CD4-positive, CD25-positive, alpha-beta regulatory T cell (primary cell): ENCODE measurements around the gene DYRK3. TPM values are rescaled to one million over a fixed set of nuclear protein-coding genes. Genes with fewer than 3 reads are reported as not detected.

Experiments used
- ATAC-seq, 2 donors: fragments of 150-1000 bp; cut with Tn5 transposase; one replicate each; pipeline ENCODE4 v1.10.0; 2021; ENCODE audit warnings: low read depth in 2 of 2, moderate number of reproducible peaks in 2 of 2, moderate library complexity in 1 of 2
- DNase-seq, 3 donors: peaks; one replicate each; pipeline versions ENCODE4 v3.0.0 to v3.0.0-alpha.2; 2012 to 2022; ENCODE audit warnings: mixed read lengths in 1 of 3
- H3K27ac ChIP-seq: one replicate; pipeline ENCODE4 v1.7.0; 2013; ENCODE audit warnings: mild to moderate bottlenecking, low read length; ENCODE audit not compliant: insufficient read depth, poor library complexity, severe bottlenecking
- H3K27me3 ChIP-seq: one replicate; pipeline ENCODE4 v1.7.0; 2013; ENCODE audit warnings: low read length; ENCODE audit not compliant: control insufficient read depth, insufficient read depth
- H3K36me3 ChIP-seq: one replicate; pipeline ENCODE4 v1.7.0; 2013; ENCODE audit warnings: mild to moderate bottlenecking, low read length, moderate library complexity; ENCODE audit not compliant: control insufficient read depth, insufficient read depth
- H3K4me1 ChIP-seq: 2 replicates; pipeline ENCODE4 v1.7.0; 2013; ENCODE audit warnings: mild to moderate bottlenecking, low read length; ENCODE audit not compliant: insufficient read depth, control insufficient read depth, poor library complexity, severe bottlenecking
- H3K4me3 ChIP-seq: one replicate; pipeline ENCODE4 v1.7.0; 2013; ENCODE audit warnings: low read depth, mild to moderate bottlenecking, low read length, moderate library complexity
- H3K9me3 ChIP-seq, 2 experiments: 1 replicate in 1 of 2; 2 replicates in 1 of 2; pipeline ENCODE4 v1.7.0; 2013; ENCODE audit warnings: low read length in 2 of 2, mild to moderate bottlenecking in 1 of 2, moderate library complexity in 1 of 2; ENCODE audit not compliant: control insufficient read depth in 2 of 2
- H3K27ac Mint-ChIP-seq, 3 donors: one replicate each; pipeline ENCODE4 v1.8.0; 2020 to 2022; ENCODE audit warnings: mild to moderate bottlenecking in 3 of 3, mixed read lengths in 3 of 3, moderate library complexity in 2 of 3
- H3K27me3 Mint-ChIP-seq: one replicate; pipeline ENCODE4 v1.8.0; 2022; ENCODE audit warnings: mild to moderate bottlenecking, mixed read lengths
- H3K36me3 Mint-ChIP-seq: one replicate; pipeline ENCODE4 v1.8.0; 2020; ENCODE audit warnings: mixed read lengths
- H3K4me1 Mint-ChIP-seq, 4 donors: one replicate each; pipeline ENCODE4 v1.8.0; 2020 to 2022; ENCODE audit warnings: mixed read lengths in 4 of 4, mild to moderate bottlenecking in 1 of 4
- H3K4me3 Mint-ChIP-seq, 4 donors: one replicate each; pipeline ENCODE4 v1.8.0; 2020 to 2022; ENCODE audit warnings: mild to moderate bottlenecking in 4 of 4, mixed read lengths in 4 of 4, moderate library complexity in 3 of 4
- H3K9me3 Mint-ChIP-seq, 7 donors: one replicate each; pipeline ENCODE4 v1.8.0; 2020 to 2022; ENCODE audit warnings: mixed read lengths in 7 of 7, mild to moderate bottlenecking in 3 of 7, moderate library complexity in 2 of 7
- polyA plus RNA-seq, 4 donors: library from polyadenylated mRNA; unstranded; fragments of 300-500 nt; fragmentation: Illumina TruSeq; gene quantifications; one replicate each; pipeline ENCODE4 v1.2.3, GENCODE V29; 2021
- total RNA-seq: library from RNA; stranded (reverse); gene quantifications from one replicate; pipeline ENCODE4 v1.2.3, GENCODE V29; 2022

DYRK3 gene
- total and polyA plus RNA-seq, 5 donors from 2014 or later: 0.32 to 0.67 TPM; not detected in 3

DNA sequence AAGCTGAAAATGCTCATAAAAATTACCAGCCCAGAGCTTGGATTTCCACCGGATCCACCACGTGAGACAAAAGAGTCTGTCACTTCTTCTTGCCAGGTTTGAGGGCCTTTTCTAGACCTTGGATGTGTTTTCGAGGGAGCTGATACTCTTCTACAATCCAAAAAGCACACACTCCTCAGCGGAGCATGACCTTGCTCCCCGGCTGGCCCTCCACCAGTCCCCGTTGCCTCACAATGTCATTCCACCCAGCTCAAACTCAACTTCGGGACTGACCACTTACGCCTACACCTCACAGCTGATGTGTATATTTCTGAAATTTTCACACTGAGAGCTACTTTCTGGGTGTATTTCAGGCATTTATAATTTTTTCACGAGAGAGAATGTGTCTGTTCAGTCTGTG, 43.6 kb upstream of the DYRK3 start:
- no peaks in the 10 kb centered on the region for H3K9me3 ChIP-seq
- H3K36me3 ChIP-seq: peaks cover 84% of the 10 kb centered on the region
- Mint-ChIP-seq H3K27me3 (no peaks in the 10 kb centered on the region), H3K4me3 (no peak overlapping the region), H3K36me3 (peaks cover 55% of the 10 kb centered on the region), H3K9me3 (no peaks in the 10 kb centered on the region), H3K27ac (peak overlapping the region; percentile 65 to 98 (median 93)), H3K4me1 (peaks cover 22 to 52% (median 32%) of the 10 kb centered on the region in 4 donors)
- no peak overlapping the region for H3K27ac ChIP-seq
- no peak for ATAC-seq
- H3K4me1 ChIP-seq: peaks cover 30% of the 10 kb centered on the region
- no peak for DNase-seq
- H3K27me3 ChIP-seq: no peaks in the 10 kb centered on the region
- H3K4me3 ChIP-seq: no peak overlapping the region

DNA sequence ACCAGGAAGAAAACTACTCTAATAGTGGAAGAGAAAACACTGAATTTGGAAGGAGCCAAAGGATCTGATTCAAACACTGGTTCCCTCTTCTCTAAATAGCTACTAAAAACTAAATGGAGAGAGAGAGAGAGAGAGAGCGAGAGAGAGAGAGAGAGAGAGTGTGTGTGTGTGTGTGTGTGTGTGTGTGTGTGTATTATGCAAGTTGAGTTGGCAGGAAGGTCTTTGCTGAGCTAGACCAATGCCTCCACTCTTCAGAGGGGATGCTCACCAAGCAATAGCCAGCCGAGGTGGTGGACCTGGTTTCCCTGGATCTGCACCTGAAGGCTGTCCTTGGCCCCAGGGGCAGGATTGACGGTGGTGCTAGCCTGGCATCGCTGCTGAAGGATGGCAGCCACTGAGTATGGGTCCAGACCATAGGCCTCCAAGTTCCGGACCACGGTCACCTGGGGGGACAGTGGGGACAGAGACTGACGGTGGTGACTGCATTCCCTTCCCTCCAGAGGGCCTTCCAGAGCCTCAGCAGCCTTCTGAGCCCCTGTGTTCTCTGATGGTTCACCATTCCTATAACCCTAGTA, 41.9 kb upstream of the DYRK3 start:
- Histone ChIP-seq H3K4me1 (peaks cover 25% of the 10 kb centered on the region), H3K9me3 (no peaks in the 10 kb centered on the region), H3K27ac (no peak overlapping the region), H3K27me3 (no peaks in the 10 kb centered on the region), H3K36me3 (peaks cover 76% of the 10 kb centered on the region), H3K4me3 (no peak overlapping the region)
- ATAC-seq (no peak), DNase-seq (no peak)
- Mint-ChIP-seq H3K4me3 (no peak overlapping the region), H3K36me3 (peaks cover 50% of the 10 kb centered on the region), H3K9me3 (no peaks in the 10 kb centered on the region), H3K4me1 (peaks cover 21 to 39% (median 30%) of the 10 kb centered on the region in 4 donors), H3K27ac (peak overlapping the region; percentile 26 to 93 (median 76)), H3K27me3 (no peaks in the 10 kb centered on the region)

DNA sequence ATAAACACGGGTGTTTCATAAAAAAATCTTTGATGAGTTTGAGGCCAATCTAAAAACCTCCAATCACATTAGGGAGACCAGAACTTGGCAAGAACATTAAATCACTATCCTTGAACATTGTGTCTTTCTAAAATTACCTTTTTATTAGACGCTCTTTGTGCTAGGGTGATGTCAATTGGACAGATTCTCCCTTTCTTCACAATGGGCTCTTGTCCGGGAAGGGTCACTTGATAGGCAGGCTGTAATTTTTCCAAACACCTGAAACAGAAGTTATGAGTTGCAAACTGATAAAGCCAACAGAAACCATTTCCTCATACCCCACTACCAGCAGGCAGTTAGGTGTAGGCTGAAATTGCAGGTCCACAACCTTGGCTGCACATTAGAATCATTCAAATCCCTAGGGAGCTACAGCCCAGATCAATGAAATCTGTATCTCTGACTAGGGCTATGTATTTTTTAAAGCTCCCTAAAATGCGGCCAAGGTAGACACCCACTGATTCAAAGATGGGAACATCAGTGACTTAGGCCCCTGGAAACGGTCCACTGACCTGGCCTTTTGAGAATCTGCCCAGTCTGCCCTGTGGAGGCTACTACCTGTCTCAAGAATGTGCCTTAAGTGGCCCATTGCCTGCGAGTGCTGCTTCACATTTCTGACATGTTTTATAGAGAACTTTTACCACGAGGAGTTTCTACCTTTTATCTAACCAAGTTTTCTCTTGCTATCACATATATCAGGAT, 39.6 kb upstream of the DYRK3 start:
- H3K27me3 Mint-ChIP-seq: no peaks in the 10 kb centered on the region
- peaks cover 0 to 18% (median 12%) of the 10 kb centered on the region in 4 donors for H3K4me1 Mint-ChIP-seq
- Histone ChIP-seq H3K27me3 (no peaks in the 10 kb centered on the region), H3K4me1 (peaks cover 10% of the 10 kb centered on the region), H3K4me3 (no peak overlapping the region), H3K9me3 (no peaks in the 10 kb centered on the region), H3K27ac (no peak overlapping the region), H3K36me3 (peaks cover 82% of the 10 kb centered on the region)
- no peaks in the 10 kb centered on the region for H3K9me3 Mint-ChIP-seq
- peak overlapping the region in 2 of 3 donors; percentile 52 to 72 for H3K27ac Mint-ChIP-seq
- ATAC-seq: no peak
- peaks cover 47% of the 10 kb centered on the region for H3K36me3 Mint-ChIP-seq
- DNase-seq: no peak
- H3K4me3 Mint-ChIP-seq: no peak overlapping the region

DNA sequence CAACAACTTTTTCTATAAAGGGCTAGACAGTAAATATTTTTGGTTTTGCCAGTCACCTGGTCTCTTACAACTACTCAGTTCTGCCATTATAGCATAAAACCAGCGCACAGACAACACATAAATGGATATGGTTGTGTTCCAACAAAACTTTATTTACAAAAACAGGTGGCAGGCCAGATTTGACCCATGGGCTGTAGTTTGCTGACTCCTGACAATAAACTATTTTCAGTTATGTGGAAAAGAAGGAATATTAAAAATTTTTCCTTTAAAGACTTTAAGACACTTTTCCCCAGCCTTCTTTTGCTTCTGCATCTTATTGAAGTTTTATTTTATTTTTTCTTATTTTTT, 39.0 kb upstream of the DYRK3 start:
- Histone ChIP-seq H3K9me3 (no peaks in the 10 kb centered on the region), H3K4me1 (peaks cover 4% of the 10 kb centered on the region), H3K27ac (no peak overlapping the region), H3K36me3 (peaks cover 80% of the 10 kb centered on the region), H3K27me3 (no peaks in the 10 kb centered on the region), H3K4me3 (no peak overlapping the region)
- Mint-ChIP-seq H3K4me3 (no peak overlapping the region), H3K4me1 (peaks cover 0 to 16% (median 8%) of the 10 kb centered on the region in 4 donors), H3K27me3 (no peaks in the 10 kb centered on the region), H3K27ac (peak overlapping the region in 1 of 3 donors; percentile 38), H3K9me3 (no peaks in the 10 kb centered on the region), H3K36me3 (peaks cover 51% of the 10 kb centered on the region)
- no peak for ATAC-seq
- DNase-seq: no peak

DNA sequence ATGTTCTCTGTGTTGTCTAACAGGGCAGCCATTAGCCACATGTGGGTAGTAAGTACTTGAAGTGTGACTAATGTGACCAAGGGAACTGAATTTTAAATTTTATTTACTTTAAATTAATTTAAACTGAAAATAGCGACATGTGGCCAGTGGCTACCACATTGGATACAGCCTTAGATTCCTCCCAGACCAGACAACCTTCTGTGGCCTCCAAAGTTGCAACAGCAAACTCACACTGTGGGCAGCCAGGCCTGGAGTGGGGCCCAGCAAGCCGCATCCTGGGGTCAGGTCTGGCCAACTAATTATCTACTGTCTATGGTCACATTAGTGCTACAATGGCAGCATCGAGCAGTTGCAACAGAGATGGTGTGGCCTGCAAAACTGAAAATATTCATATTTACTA, 34.8 kb upstream of the DYRK3 start:
- Mint-ChIP-seq H3K27ac (no peak overlapping the region), H3K9me3 (no peaks in the 10 kb centered on the region), H3K4me1 (peaks cover 0 to 7% (median under 1%) of the 10 kb centered on the region in 4 donors), H3K4me3 (no peak overlapping the region), H3K36me3 (peaks cover 40% of the 10 kb centered on the region), H3K27me3 (no peaks in the 10 kb centered on the region)
- no peak overlapping the region for H3K4me3 ChIP-seq
- H3K4me1 ChIP-seq: no peaks in the 10 kb centered on the region
- H3K9me3 ChIP-seq: no peaks in the 10 kb centered on the region
- no peaks in the 10 kb centered on the region for H3K27me3 ChIP-seq
- H3K27ac ChIP-seq: no peak overlapping the region
- ATAC-seq (no peak), DNase-seq (no peak)
- H3K36me3 ChIP-seq: peaks cover 83% of the 10 kb centered on the region

DNA sequence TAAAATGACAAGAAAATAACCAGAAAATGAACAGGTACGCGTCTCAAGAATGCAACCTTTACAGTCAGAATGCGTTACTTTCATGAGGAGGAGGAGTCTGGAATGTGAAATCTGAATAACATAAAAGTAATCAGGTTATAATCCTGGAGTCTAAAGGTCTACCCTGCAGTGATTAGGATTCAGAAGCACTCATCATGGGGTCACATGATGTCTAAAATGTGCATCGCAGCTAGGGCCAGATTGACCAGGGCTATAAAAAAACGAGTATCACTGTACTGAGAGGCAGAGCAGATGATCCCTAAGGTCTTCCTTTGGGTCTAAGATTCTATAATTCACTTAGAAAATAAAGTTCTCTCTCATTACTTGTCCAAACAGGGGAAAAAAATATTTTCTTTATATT, 30.5 kb upstream of the DYRK3 start:
- Histone ChIP-seq H3K4me3 (no peak overlapping the region), H3K27ac (no peak overlapping the region), H3K9me3 (no peaks in the 10 kb centered on the region), H3K36me3 (peaks cover 79% of the 10 kb centered on the region), H3K4me1 (no peaks in the 10 kb centered on the region), H3K27me3 (no peaks in the 10 kb centered on the region)
- Mint-ChIP-seq H3K36me3 (peaks cover 43% of the 10 kb centered on the region), H3K4me1 (peaks cover 0 to 12% (median 7%) of the 10 kb centered on the region in 4 donors), H3K4me3 (no peak overlapping the region), H3K27me3 (no peaks in the 10 kb centered on the region), H3K9me3 (no peaks in the 10 kb centered on the region), H3K27ac (no peak overlapping the region)
- DNase-seq: no peak
- ATAC-seq: no peak

DNA sequence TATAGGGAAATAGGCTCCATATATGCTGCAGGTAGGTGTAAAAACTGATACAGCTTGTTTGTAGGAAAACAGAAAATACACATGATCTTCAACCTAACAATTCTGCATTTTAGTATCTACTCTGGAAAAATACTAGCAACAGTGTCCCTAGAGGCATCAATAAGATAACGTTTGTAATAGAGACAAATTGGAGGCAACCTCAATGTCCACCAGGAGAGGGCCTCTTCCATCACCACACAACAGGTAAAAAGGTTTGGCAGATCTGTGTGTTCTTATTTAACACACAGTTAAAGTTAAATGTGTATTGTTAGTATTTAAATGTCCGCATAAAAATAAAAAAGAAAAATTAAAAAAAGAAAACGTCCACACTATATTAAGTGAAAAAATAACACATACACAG, 28.5 kb upstream of the DYRK3 start:
- Histone ChIP-seq H3K4me1 (peaks cover 9% of the 10 kb centered on the region), H3K36me3 (peaks cover 67% of the 10 kb centered on the region), H3K27me3 (no peaks in the 10 kb centered on the region), H3K9me3 (no peaks in the 10 kb centered on the region), H3K4me3 (no peak overlapping the region), H3K27ac (no peak overlapping the region)
- DNase-seq (peak in 2 of 3 donors; percentile 22 to 50), ATAC-seq (peak; percentile 36 to 50)
- H3K27me3 Mint-ChIP-seq: no peaks in the 10 kb centered on the region
- H3K27ac Mint-ChIP-seq: peak overlapping the region in 1 of 3 donors; percentile 14
- H3K4me1 Mint-ChIP-seq: peaks cover 7 to 24% (median 18%) of the 10 kb centered on the region in 4 donors
- no peaks in the 10 kb centered on the region for H3K9me3 Mint-ChIP-seq
- H3K4me3 Mint-ChIP-seq: no peak overlapping the region
- peaks cover 47% of the 10 kb centered on the region for H3K36me3 Mint-ChIP-seq
